Measurements from ENCODE around the gene IL11RA.
"Not testable (repeated sequence)": the region's sequence is repeated elsewhere in the genome, so short reads cannot be mapped to it uniquely, and the experiment has no call there.

Gene IL11RA

GRCh38 chr9:34628656-34629490 is 23.1 kb upstream of the IL11RA start, which contains the start of gene ARID3C:
TSS of gene ARID3C (minus strand) at chr9:34629066. CDS start at chr9:34628014, 1,052 bp downstream.
- DNase-seq (ENCODE audit: low spot score) (no peak), FAIRE-seq (no peak)

- DNase-seq (ENCODE audit: low spot score) (no peak), FAIRE-seq (no peak)
Measured at GRCh38 chr9:34629491-34629808, 22.5 kb upstream of the IL11RA start.

GRCh38 chr9:34630402-34631154 is 21.4 kb upstream of the IL11RA start:
- no peak for FAIRE-seq
- DNase-seq (ENCODE audit: low spot score), result no peak

GRCh38 chr9:34633166-34633565 is 18.8 kb upstream of the IL11RA start:
- no peak for DNase-seq (ENCODE audit: low spot score)
- no peak for FAIRE-seq

- FAIRE-seq, result no peak
Measured at GRCh38 chr9:34633851-34634550, 18.0 kb upstream of the IL11RA start.

GRCh38 chr9:34634551-34635248 is 17.3 kb upstream of the IL11RA start:
- DNase-seq (ENCODE audit: low spot score) (no peak), FAIRE-seq (no peak)

More at GRCh38 chr9:34633851-34634550, 18.0 kb upstream of the IL11RA start:
- DNase-seq (ENCODE audit: low spot score), result peak; percentile 44

- FAIRE-seq, result no peak
Measured at GRCh38 chr9:34635556-34635955, 16.4 kb upstream of the IL11RA start.

GRCh38 chr9:34636791-34637355 is 15.1 kb upstream of the IL11RA start:
- DNase-seq (ENCODE audit: low spot score), result no peak
- no peak for FAIRE-seq

More at GRCh38 chr9:34635556-34635955, 16.4 kb upstream of the IL11RA start:
- no peak for DNase-seq (ENCODE audit: low spot score)

- no peak for FAIRE-seq
- peak; percentile 73 for DNase-seq (ENCODE audit: low spot score)
Measured at GRCh38 chr9:34637356-34638137, 14.4 kb upstream of the IL11RA start, which contains the start of gene SIGMAR1. TSS of gene SIGMAR1 (minus strand) at chr9:34637787. CDS start at chr9:34637697, 90 bp downstream.

GRCh38 chr9:34638138-34638445 is 13.9 kb upstream of the IL11RA start:
- no peak for DNase-seq (ENCODE audit: low spot score)
- FAIRE-seq, result no peak

GRCh38 chr9:34639322-34639721 is 12.7 kb upstream of the IL11RA start:
- DNase-seq (ENCODE audit: low spot score); FAIRE-seq: not testable (repeated sequence)

GRCh38 chr9:34642679-34643078 is 9.3 kb upstream of the IL11RA start:
- FAIRE-seq, result no peak

GRCh38 chr9:34644766-34645314 is 7.1 kb upstream of the IL11RA start:
- FAIRE-seq (no peak), DNase-seq (ENCODE audit: low spot score) (no peak)

More at GRCh38 chr9:34642679-34643078, 9.3 kb upstream of the IL11RA start:
- no peak for DNase-seq (ENCODE audit: low spot score)

GRCh38 chr9:34646211-34647083 is 5.5 kb upstream of the IL11RA start, which contains the start of gene GALT:
TSS of gene GALT (plus strand) at chr9:34646675. CDS start at chr9:34646705, 30 bp downstream.
- FAIRE-seq, result no peak
- peak; percentile 64 for DNase-seq (ENCODE audit: low spot score)

GRCh38 chr9:34647084-34647403 is 4.9 kb upstream of the IL11RA start:
- FAIRE-seq, result no peak
- DNase-seq (ENCODE audit: low spot score), result no peak

- no peak for FAIRE-seq
- no peak for DNase-seq (ENCODE audit: low spot score)
Measured at GRCh38 chr9:34647651-34648050, 4.3 kb upstream of the IL11RA start.

- no peak for DNase-seq (ENCODE audit: low spot score)
Measured at GRCh38 chr9:34648673-34649072, 3.3 kb upstream of the IL11RA start.

GRCh38 chr9:34650816-34651215 is 1.2 kb upstream of the IL11RA start:
- FAIRE-seq (no peak), DNase-seq (ENCODE audit: low spot score) (peak; percentile 55)

More at GRCh38 chr9:34648673-34649072, 3.3 kb upstream of the IL11RA start:
- FAIRE-seq, result no peak

- FAIRE-seq (no peak), DNase-seq (ENCODE audit: low spot score) (peak; percentile 23)
Measured at GRCh38 chr9:34651321-34651720, 664 bp upstream of the IL11RA start.
